Measurements from ENCODE around the gene HPD.
"Not testable (repeated sequence)": the region's sequence is repeated elsewhere in the genome, so short reads cannot be mapped to it uniquely, and the experiment has no call there.

HPD gene

DNA sequence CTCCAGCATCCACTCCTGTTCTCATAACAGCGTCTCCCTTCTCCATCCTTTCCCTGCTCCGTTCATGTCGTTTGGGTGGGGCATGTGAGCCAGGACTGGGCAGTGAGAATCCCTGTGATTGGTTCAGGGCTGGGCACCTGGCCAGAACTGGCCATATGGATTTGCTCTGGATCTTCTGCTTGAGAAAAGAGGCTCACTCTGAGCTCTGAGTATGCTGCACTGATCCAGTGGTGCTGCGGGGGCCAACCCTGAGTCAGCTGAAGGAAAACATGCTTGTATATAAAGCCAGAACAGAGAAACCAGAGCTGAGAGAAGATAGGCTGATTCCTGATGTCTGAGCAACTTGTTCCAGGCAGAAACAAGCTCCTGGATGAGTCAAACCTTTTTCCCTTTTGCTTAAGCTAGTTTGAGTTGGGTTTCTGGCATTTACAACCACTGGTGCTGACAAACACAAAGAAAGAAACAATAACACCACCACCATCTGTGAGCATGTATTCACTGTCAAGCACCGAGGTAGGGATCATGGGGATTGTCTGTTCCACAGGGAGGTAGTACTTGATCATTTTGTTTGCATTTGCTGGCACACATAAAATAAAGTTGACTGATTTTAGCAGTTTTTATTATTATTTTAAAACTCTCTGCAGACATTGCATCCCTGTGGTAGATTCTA, 14.0 kb upstream of the HPD start:
- Histone ChIP-seq H3K9ac (ENCODE audit: insufficient read length) (no peak overlapping the region), H3K4me3 (no peak overlapping the region), H3K36me3 (ENCODE audit: insufficient read depth, low read length) (no peaks in the 10 kb centered on the region), H3K9me3 (ENCODE audit: low read depth, low read length) (no peaks in the 10 kb centered on the region), H3K27ac (no peak overlapping the region)
- no peak for DNase-seq (ENCODE audit: low read depth, low spot score)
- TF ChIP-seq FOXP2 (optimal IDR thresholded peaks at IDR 0.05; ENCODE audit: control extremely low read depth, extremely low read length, insufficient read depth): no peak
- TF ChIP-seq EZH2 (IDR thresholded peaks at IDR 0.05): no peak
- no peak for TF ChIP-seq POLR2AphosphoS5 (IDR thresholded peaks at IDR 0.05; ENCODE audit: borderline replicate concordance, low read depth, low read length)

DNA sequence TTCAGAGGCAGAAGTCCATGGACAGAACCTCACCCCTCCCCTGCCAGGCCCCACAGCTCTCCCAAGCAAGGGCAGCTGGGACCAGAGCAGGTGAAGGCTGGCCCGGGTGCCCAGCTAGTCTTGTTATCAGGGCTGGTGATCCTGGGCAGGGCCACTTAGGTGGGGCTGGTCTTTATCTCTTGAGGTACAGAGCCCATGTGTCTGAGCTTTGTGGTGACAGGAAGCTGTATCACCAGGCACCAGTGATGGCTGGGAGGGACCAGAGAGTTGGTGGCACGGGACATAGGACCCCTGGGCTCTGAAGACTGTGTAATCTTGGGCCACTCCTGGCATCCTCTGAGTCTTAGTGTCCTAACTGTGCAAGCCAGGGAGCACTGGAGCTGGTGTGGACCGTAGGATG, 12.8 kb upstream of the HPD start:
- Histone ChIP-seq H3K9ac (ENCODE audit: insufficient read length) (no peak overlapping the region), H3K27ac (no peak overlapping the region), H3K9me3 (ENCODE audit: low read depth, low read length) (no peaks in the 10 kb centered on the region), H3K4me3 (no peak overlapping the region), H3K36me3 (ENCODE audit: insufficient read depth, low read length) (no peaks in the 10 kb centered on the region)
- DNase-seq (ENCODE audit: low read depth, low spot score): no peak
- TF ChIP-seq EZH2 (IDR thresholded peaks at IDR 0.05) (no peak), POLR2AphosphoS5 (IDR thresholded peaks at IDR 0.05; ENCODE audit: borderline replicate concordance, low read depth, low read length) (no peak), FOXP2 (optimal IDR thresholded peaks at IDR 0.05; ENCODE audit: control extremely low read depth, extremely low read length, insufficient read depth) (no peak)

DNA sequence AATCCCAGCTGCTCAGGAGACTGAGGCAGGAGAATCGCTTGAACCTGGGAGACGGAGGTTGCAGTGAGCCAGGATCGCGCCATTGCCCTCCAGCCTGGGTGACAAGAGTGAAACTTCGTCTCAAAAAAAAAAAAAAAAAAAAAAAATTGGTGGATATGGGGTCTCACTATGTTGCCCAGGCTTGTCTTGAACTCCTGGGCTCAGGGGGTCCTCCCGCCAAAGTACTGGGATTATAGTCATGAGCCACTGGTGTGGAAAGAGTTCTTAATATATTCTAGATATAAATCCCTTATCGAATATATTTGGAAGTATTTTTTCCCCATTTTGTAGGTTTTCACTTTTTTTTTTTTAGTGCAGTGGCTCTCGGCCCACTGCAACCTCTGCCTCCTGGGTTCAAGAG, 10.6 kb upstream of the HPD start:
- H3K4me3 ChIP-seq; DNase-seq (ENCODE audit: low read depth, low spot score); H3K36me3 ChIP-seq (ENCODE audit: insufficient read depth, low read length); H3K27ac ChIP-seq; H3K9me3 ChIP-seq (ENCODE audit: low read depth, low read length); H3K9ac ChIP-seq (ENCODE audit: insufficient read length): not testable (repeated sequence)

GRCh38 chr12:121866331-121866730, 7.7 kb upstream of the HPD start:
- TF ChIP-seq FOXP2 (optimal IDR thresholded peaks at IDR 0.05; ENCODE audit: control extremely low read depth, extremely low read length, insufficient read depth): no peak
- TF ChIP-seq POLR2AphosphoS5 (IDR thresholded peaks at IDR 0.05; ENCODE audit: borderline replicate concordance, low read depth, low read length): no peak
- TF ChIP-seq EZH2 (IDR thresholded peaks at IDR 0.05): no peak
- Histone ChIP-seq H3K9me3 (ENCODE audit: low read depth, low read length) (no peaks in the 10 kb centered on the region), H3K36me3 (ENCODE audit: insufficient read depth, low read length) (no peaks in the 10 kb centered on the region), H3K4me3 (peak overlapping the region; percentile 42; the same call in 1 of the 2 replicates), H3K9ac (ENCODE audit: insufficient read length) (peak overlapping the region; percentile 19), H3K27ac (peak overlapping the region; percentile 94)
- DNase-seq (ENCODE audit: low read depth, low spot score): no peak

GRCh38 chr12:121861636-121862254, 3.1 kb upstream of the HPD start:
- Histone ChIP-seq H3K9ac (ENCODE audit: insufficient read length) (peak overlapping the region; percentile 53), H3K4me3 (no peak overlapping the region), H3K9me3 (ENCODE audit: low read depth, low read length) (no peaks in the 10 kb centered on the region), H3K27ac (peak overlapping the region; percentile 62; the same call in 1 of the 2 replicates), H3K36me3 (ENCODE audit: insufficient read depth, low read length) (no peaks in the 10 kb centered on the region)
- no peak for DNase-seq (ENCODE audit: low read depth, low spot score)
- TF ChIP-seq POLR2AphosphoS5 (IDR thresholded peaks at IDR 0.05; ENCODE audit: borderline replicate concordance, low read depth, low read length) (no peak), FOXP2 (optimal IDR thresholded peaks at IDR 0.05; ENCODE audit: control extremely low read depth, extremely low read length, insufficient read depth) (no peak), EZH2 (IDR thresholded peaks at IDR 0.05) (no peak)

- H3K4me3 ChIP-seq; H3K9me3 ChIP-seq (ENCODE audit: low read depth, low read length); H3K36me3 ChIP-seq (ENCODE audit: insufficient read depth, low read length); DNase-seq (ENCODE audit: low read depth, low spot score); H3K27ac ChIP-seq; H3K9ac ChIP-seq (ENCODE audit: insufficient read length): not testable (repeated sequence)
Observed at GRCh38 chr12:121860699-121861098, 2.0 kb upstream of the HPD start.

GRCh38 chr12:121860257-121860656, 1.6 kb upstream of the HPD start:
- Histone ChIP-seq H3K9me3 (ENCODE audit: low read depth, low read length) (no peaks in the 10 kb centered on the region), H3K4me3 (no peak overlapping the region), H3K9ac (ENCODE audit: insufficient read length) (no peak overlapping the region), H3K27ac (no peak overlapping the region), H3K36me3 (ENCODE audit: insufficient read depth, low read length) (no peaks in the 10 kb centered on the region)
- no peak for DNase-seq (ENCODE audit: low read depth, low spot score)
- TF ChIP-seq EZH2 (IDR thresholded peaks at IDR 0.05) (no peak), POLR2AphosphoS5 (IDR thresholded peaks at IDR 0.05; ENCODE audit: borderline replicate concordance, low read depth, low read length) (no peak), FOXP2 (optimal IDR thresholded peaks at IDR 0.05; ENCODE audit: control extremely low read depth, extremely low read length, insufficient read depth) (no peak)

DNA sequence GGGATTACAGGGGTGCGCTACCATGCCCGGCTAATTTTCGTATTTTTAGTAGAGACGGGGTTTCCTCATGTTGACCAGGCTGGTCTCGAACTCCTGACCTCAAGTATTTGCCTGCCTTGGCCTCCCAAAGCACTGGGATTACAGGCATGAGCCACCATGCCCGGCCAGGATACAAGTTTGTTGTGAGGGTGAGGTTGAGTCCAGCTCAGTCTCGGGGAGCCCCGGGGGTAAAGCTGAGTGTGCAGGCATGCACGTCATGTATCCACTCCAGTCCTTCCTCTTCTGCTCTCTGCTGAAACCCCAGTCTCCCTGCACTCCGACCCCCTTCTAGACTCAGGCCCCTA, 369 bp downstream of the HPD start:
- Histone ChIP-seq H3K9me3 (ENCODE audit: low read depth, low read length) (no peaks in the 10 kb centered on the region), H3K36me3 (ENCODE audit: insufficient read depth, low read length) (no peaks in the 10 kb centered on the region), H3K27ac (no peak overlapping the region), H3K4me3 (no peak overlapping the region), H3K9ac (ENCODE audit: insufficient read length) (no peak overlapping the region)
- no peak for TF ChIP-seq POLR2AphosphoS5 (IDR thresholded peaks at IDR 0.05; ENCODE audit: borderline replicate concordance, low read depth, low read length)
- no peak for TF ChIP-seq EZH2 (IDR thresholded peaks at IDR 0.05)
- no peak for TF ChIP-seq FOXP2 (optimal IDR thresholded peaks at IDR 0.05; ENCODE audit: control extremely low read depth, extremely low read length, insufficient read depth)
- DNase-seq (ENCODE audit: low read depth, low spot score): no peak
